GM23338 (cell line): ENCODE data around the gene SGSM1. TPM values are rescaled to one million over a fixed set of nuclear protein-coding genes. Genes with fewer than 3 reads are reported as not detected.

Source experiments
- ATAC-seq: fragments of 200-7000 bp; cut with Tn5 transposase; 3 replicates; pipeline ENCODE4 v1.9.1; 2020
- DNase-seq: peaks from one replicate; pipeline ENCODE4 v3.0.0-alpha.2; 2015; ENCODE audit warnings: low spot score
- H2AFZ ChIP-seq: fragments of 200-600 bp; sonication (generic); 2 replicates; pipeline ENCODE4 v1.8.0; 2016; ENCODE audit warnings: antibody characterized with exemption, mild to moderate bottlenecking, moderate library complexity
- H3F3A ChIP-seq: fragments of 200-600 bp; sonication (generic); replicated peaks from 2 replicates; pipeline ENCODE4 v1.8.0; 2017; ENCODE audit warnings: antibody characterized with exemption, mixed run types, low read depth
- H3K27ac ChIP-seq: fragments of 200-600 bp; sonication (generic); 2 replicates; pipeline ENCODE4 v1.6.1; 2016; ENCODE audit warnings: low read depth
- H3K27me3 ChIP-seq: fragments of 200-600 bp; sonication (generic); 2 replicates; pipeline ENCODE4 v1.8.0; 2016; ENCODE audit warnings: mild to moderate bottlenecking, mixed run types, moderate library complexity; ENCODE audit not compliant: insufficient read depth
- H3K36me3 ChIP-seq: fragments of 200-600 bp; sonication (generic); 2 replicates; pipeline ENCODE4 v1.8.0; 2016; ENCODE audit warnings: mild to moderate bottlenecking; ENCODE audit not compliant: insufficient read depth
- H3K4me1 ChIP-seq: fragments of 200-600 bp; sonication (generic); 2 replicates; pipeline ENCODE4 v1.8.0; 2016; ENCODE audit warnings: mild to moderate bottlenecking, moderate library complexity; ENCODE audit not compliant: insufficient read depth
- H3K4me2 ChIP-seq: fragments of 200-600 bp; sonication (generic); 2 replicates; pipeline ENCODE4 v1.7.1; 2017; ENCODE audit warnings: mixed run types
- H3K4me3 ChIP-seq: fragments of 200-600 bp; sonication (generic); 2 replicates; pipeline ENCODE4 v1.6.1; 2016; ENCODE audit warnings: mixed run types
- H3K79me2 ChIP-seq: fragments of 200-600 bp; sonication (generic); replicated peaks from 2 replicates; pipeline ENCODE4 v1.8.0; 2017; ENCODE audit warnings: mild to moderate bottlenecking; ENCODE audit not compliant: insufficient read depth
- H3K9me2 ChIP-seq: fragments of 200-600 bp; sonication (generic); 2 replicates; pipeline ENCODE4 v1.8.0; 2017; ENCODE audit not compliant: insufficient read depth
- H4K20me1 ChIP-seq: fragments of 200-600 bp; sonication (generic); replicated peaks from 2 replicates; pipeline ENCODE4 v1.8.0; 2017; ENCODE audit warnings: mild to moderate bottlenecking; ENCODE audit not compliant: insufficient read depth
- H3K27ac Mint-ChIP-seq: 2 replicates; pipeline ENCODE4 v1.8.0; 2020; ENCODE audit warnings: inconsistent platforms, mild to moderate bottlenecking, moderate library complexity, mixed read lengths
- H3K27me3 Mint-ChIP-seq: 3 replicates; pipeline ENCODE4 v1.8.0; 2022; ENCODE audit warnings: low read depth, mild to moderate bottlenecking, moderate library complexity, mixed read lengths, inconsistent platforms; ENCODE audit not compliant: insufficient read depth, poor library complexity
- H3K36me3 Mint-ChIP-seq: 3 replicates; pipeline ENCODE4 v1.8.0; 2021; ENCODE audit warnings: low read depth, mild to moderate bottlenecking, inconsistent platforms, moderate library complexity, mixed read lengths
- H3K4me1 Mint-ChIP-seq: 3 replicates; pipeline ENCODE4 v1.8.0; 2020; ENCODE audit warnings: mild to moderate bottlenecking, inconsistent platforms, mixed read lengths
- H3K4me3 Mint-ChIP-seq: 3 replicates; pipeline ENCODE4 v1.8.0; 2021; ENCODE audit warnings: moderate library complexity, mild to moderate bottlenecking, inconsistent platforms, mixed read lengths
- H3K9me3 Mint-ChIP-seq: 3 replicates; pipeline ENCODE4 v1.8.0; 2020; ENCODE audit warnings: moderate library complexity, mild to moderate bottlenecking, inconsistent platforms, mixed read lengths
- CREB1 ChIP-seq: fragments of 250-450 bp; sonication (Bioruptor Pico); IDR thresholded peaks from 2 replicates; pipeline ENCODE4 v1.5.0; 2020; ENCODE audit warnings: low read depth, mild to moderate bottlenecking, moderate library complexity
- CTCF ChIP-seq, 2 experiments: fragments of 200-600 bp in 1 of 2; sonication (generic) in 1 of 2; conservative IDR thresholded peaks; 2 replicates each; pipeline versions ENCODE4 v1.5.1 to v1.6.1; 2016 to 2017; ENCODE audit warnings: antibody characterized with exemption in 2 of 2, low read depth in 2 of 2, mild to moderate bottlenecking in 2 of 2, moderate library complexity in 1 of 2
- ETS1 ChIP-seq: IDR thresholded peaks from 2 replicates; pipeline ENCODE4 v1.6.1; 2016; ENCODE audit warnings: antibody characterized with exemption
- EZH2 ChIP-seq: fragments of 200-600 bp; sonication (generic); IDR thresholded peaks from one replicate; pipeline ENCODE4 v1.8.0; 2017; ENCODE audit warnings: antibody characterized with exemption, mild to moderate bottlenecking, low read depth; ENCODE audit not compliant: unreplicated experiment
- EZH2phosphoT487 ChIP-seq: fragments of 200-600 bp; sonication (generic); IDR thresholded peaks from one replicate; pipeline ENCODE4 v1.8.1; 2018; ENCODE audit warnings: antibody characterized with exemption; ENCODE audit not compliant: unreplicated experiment
- JUNB ChIP-seq: IDR thresholded peaks from one replicate; pipeline ENCODE4 v1.6.1; 2016; ENCODE audit warnings: antibody characterized with exemption; ENCODE audit not compliant: unreplicated experiment
- NANOG ChIP-seq: IDR thresholded peaks from 2 replicates; pipeline ENCODE4 v1.6.1; 2016; ENCODE audit warnings: antibody characterized with exemption, borderline replicate concordance
- POLR2AphosphoS5 ChIP-seq: IDR thresholded peaks from 2 replicates; pipeline ENCODE4 v1.6.1; 2016; ENCODE audit warnings: antibody characterized with exemption, low read depth
- REST ChIP-seq: IDR thresholded peaks from one replicate; pipeline ENCODE4 v1.6.1; 2018; ENCODE audit warnings: antibody characterized with exemption; ENCODE audit not compliant: unreplicated experiment
- STAT1 ChIP-seq: IDR thresholded peaks from one replicate; pipeline ENCODE4 v1.6.1; 2016; ENCODE audit warnings: antibody characterized with exemption; ENCODE audit not compliant: unreplicated experiment
- ZNF114 ChIP-seq: fragments of 250-450 bp; sonication (Bioruptor Pico); IDR thresholded peaks from 2 replicates; pipeline ENCODE4 v1.5.0; 2020; ENCODE audit warnings: mild to moderate bottlenecking, moderate library complexity
- ZNF331 ChIP-seq: fragments of 250-450 bp; sonication (Bioruptor Pico); IDR thresholded peaks from 2 replicates; pipeline ENCODE4 v1.5.0; 2020; ENCODE audit warnings: low read depth, mild to moderate bottlenecking, moderate library complexity
- ZNF462 ChIP-seq: fragments of 250-450 bp; sonication (Bioruptor Pico); IDR thresholded peaks from 2 replicates; pipeline ENCODE4 v1.5.0; 2020; ENCODE audit warnings: mild to moderate bottlenecking, moderate library complexity
- polyA plus RNA-seq: library from polyadenylated mRNA; unstranded; fragments of >200 nt; fragmentation: Nextera tagmentation; extraction: Ambion mirVana; gene quantifications from 2 replicates; pipeline ENCODE4 v1.2.1, GENCODE V29; 2016
- total RNA-seq: library from RNA; depleted of rRNA; stranded (reverse); fragments of >200 nt; shearing (Covaris generic); gene quantifications from 2 replicates; pipeline ENCODE4 v1.2.3, GENCODE V29; 2014

Gene SGSM1
- total and polyA plus RNA-seq, 2 experiments from 2014 or later = 4.7 to 5.4 TPM

GRCh38 chr22:24807284-24807950 lies 1.4 kb downstream of the SGSM1 start:
- ATAC-seq = no peak
- H3K27ac Mint-ChIP-seq = no peak overlapping the region
- no peaks in the 10 kb centered on the region for H3F3A ChIP-seq
- TF ChIP-seq CREB1 (no peak), REST (no peak), ZNF331 (CRISPR knock-in tag) (no peak), POLR2AphosphoS5 (no peak), ZNF114 (CRISPR knock-in tag) (no peak), NANOG (no peak), JUNB (no peak), STAT1 (no peak), EZH2 (no peak), ZNF462 (CRISPR knock-in tag) (no peak), CTCF (conservative IDR thresholded peaks at IDR 0.05; ENCODE audit: low read depth in 2 of 2) (no peak), ETS1 (no peak), EZH2phosphoT487 (no peak)
- peak; percentile 22 for DNase-seq
- H3K4me1 ChIP-seq = peaks cover 4% of the 10 kb centered on the region; the same call in 1 of the 2 replicates
- H3K27ac ChIP-seq = no peak overlapping the region
- no peaks in the 10 kb centered on the region for H4K20me1 ChIP-seq
- H3K9me2 ChIP-seq = no peaks in the 10 kb centered on the region
- H2AFZ ChIP-seq = no peak overlapping the region
- peak overlapping the region; percentile 34 for H3K4me3 Mint-ChIP-seq
- no peaks in the 10 kb centered on the region for H3K27me3 ChIP-seq
- peaks cover 18% of the 10 kb centered on the region for H3K4me1 Mint-ChIP-seq
- no peaks in the 10 kb centered on the region for H3K36me3 Mint-ChIP-seq
- peak overlapping the region; percentile 99 for H3K4me2 ChIP-seq
- H3K9me3 Mint-ChIP-seq = no peaks in the 10 kb centered on the region; the same call in 2 of the 3 replicates
- peak overlapping the region; percentile 98 for H3K4me3 ChIP-seq
- H3K36me3 ChIP-seq = no peaks in the 10 kb centered on the region
- H3K27me3 Mint-ChIP-seq = peaks cover 20% of the 10 kb centered on the region
- no peaks in the 10 kb centered on the region for H3K79me2 ChIP-seq
